ENCODE data around the gene DNAJA3. TPM values are rescaled to one million over a fixed set of nuclear protein-coding genes. Genes with fewer than 3 reads are reported as not detected.

The DNAJA3 gene
- total RNA-seq, 3 donors from 2014 or later (not counting 1 experiment from before 2014, with no cell fraction given), result 22.1 to 34.2 (median 27.2) TPM

DNA sequence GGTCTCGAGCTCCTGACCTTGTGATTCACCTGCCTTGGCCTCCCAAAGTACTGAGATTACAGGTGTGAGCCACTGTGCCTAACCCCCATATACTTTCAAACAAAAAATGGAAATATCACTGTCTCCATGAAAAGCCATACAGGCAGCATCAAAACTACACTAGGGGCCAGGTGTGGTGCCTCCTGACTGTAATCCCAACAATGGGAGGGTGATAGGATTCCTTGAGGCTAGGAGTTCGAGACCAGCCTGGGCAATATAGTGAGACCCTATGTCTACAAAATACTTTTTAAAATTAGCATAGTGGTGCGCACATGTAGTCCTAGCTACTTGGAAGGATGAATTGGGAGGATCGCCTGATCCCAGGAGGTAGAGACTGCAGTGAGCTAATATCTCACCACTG lies 66.2 kb downstream of the DNAJA3 start:
- WGBS (ENCODE audit: insufficient coverage), result 91% methylated on average over 2 of the region's 4 CpGs
- DNase-seq, result no peak
- peaks cover 62 to 63% of the 10 kb centered on the region in 2 donors for H3K4me1 Mint-ChIP-seq

DNA sequence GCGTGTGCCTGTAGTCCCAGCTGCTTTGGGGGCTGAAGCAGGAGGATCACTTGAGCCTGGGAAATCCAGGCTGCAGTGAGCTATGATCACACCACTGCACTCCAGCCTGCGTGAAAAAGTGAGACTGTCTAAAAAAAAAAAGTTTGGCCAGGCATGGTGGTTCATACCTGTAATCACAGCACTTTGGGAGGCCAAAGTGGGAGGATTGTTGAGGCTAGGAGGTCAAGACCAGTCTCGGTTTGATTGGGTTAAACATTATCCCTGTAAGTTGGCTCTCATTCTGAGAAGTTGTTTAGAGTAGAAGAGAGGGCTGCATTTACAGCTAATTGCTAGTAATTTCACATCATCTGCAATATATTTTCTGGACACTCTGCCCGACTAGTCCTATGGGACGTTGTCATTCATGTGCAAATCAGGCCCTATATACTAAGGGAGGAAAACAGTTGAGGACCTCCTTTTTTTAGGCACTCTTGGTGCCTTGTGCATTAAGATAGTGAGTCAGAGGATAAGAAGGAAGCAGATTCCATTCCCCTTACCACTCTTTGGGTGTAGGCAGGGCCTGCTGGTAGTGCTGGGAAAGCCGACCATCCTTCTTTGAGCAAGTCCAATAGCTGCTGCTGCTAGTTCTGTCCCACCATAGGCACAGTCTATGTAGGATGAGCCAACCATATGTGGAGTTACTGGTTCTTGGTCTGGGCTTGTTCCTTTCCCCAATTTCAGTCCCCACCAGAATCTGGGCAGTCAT lies 69.2 kb downstream of the DNAJA3 start:
- H3K4me3 Mint-ChIP-seq, result peak overlapping the region; percentile 42
- H3K4me1 ChIP-seq (ENCODE audit: control insufficient read depth, insufficient read depth, low read length), result peaks cover 13% of the 10 kb centered on the region
- 94% methylated on average over 6 of the region's 6 CpGs for WGBS (ENCODE audit: insufficient coverage)

More for the DNA sequence above, 66.2 kb downstream of the DNAJA3 start:
- H3K4me3 ChIP-seq (ENCODE audit: low read length), result no peak overlapping the region
- H3K27me3 Mint-ChIP-seq (ENCODE audit: low read depth in 2 of 2), result no peaks in the 10 kb centered on the region
- TF ChIP-seq, protein P1, sequence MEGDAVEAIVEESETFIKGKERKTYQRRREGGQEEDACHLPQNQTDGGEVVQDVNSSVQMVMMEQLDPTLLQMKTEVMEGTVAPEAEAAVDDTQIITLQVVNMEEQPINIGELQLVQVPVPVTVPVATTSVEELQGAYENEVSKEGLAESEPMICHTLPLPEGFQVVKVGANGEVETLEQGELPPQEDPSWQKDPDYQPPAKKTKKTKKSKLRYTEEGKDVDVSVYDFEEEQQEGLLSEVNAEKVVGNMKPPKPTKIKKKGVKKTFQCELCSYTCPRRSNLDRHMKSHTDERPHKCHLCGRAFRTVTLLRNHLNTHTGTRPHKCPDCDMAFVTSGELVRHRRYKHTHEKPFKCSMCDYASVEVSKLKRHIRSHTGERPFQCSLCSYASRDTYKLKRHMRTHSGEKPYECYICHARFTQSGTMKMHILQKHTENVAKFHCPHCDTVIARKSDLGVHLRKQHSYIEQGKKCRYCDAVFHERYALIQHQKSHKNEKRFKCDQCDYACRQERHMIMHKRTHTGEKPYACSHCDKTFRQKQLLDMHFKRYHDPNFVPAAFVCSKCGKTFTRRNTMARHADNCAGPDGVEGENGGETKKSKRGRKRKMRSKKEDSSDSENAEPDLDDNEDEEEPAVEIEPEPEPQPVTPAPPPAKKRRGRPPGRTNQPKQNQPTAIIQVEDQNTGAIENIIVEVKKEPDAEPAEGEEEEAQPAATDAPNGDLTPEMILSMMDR (IDR thresholded peaks at IDR 0.05), result no peak
- H3K4me3 Mint-ChIP-seq, result no peak overlapping the region
- no peak overlapping the region for H3K27ac ChIP-seq (ENCODE audit: low read length)
- H3K36me3 Mint-ChIP-seq, result no peaks in the 10 kb centered on the region
- ATAC-seq, result no peak
- no peaks in the 10 kb centered on the region for H3K27me3 ChIP-seq (ENCODE audit: control insufficient read depth, insufficient read depth, low read length)
- no peaks in the 10 kb centered on the region for H3K9me3 Mint-ChIP-seq
- no peaks in the 10 kb centered on the region for H3K9me3 ChIP-seq (ENCODE audit: control insufficient read depth, insufficient read depth, low read length)
- H3K36me3 ChIP-seq (ENCODE audit: control insufficient read depth, insufficient read depth, low read length), result peaks cover 23% of the 10 kb centered on the region
- intact Hi-C loops (cut with micrococcal nuclease), result no loop called here
- H3K27ac Mint-ChIP-seq, result peak overlapping the region; percentile 38 to 92
- H3K4me1 ChIP-seq (ENCODE audit: control insufficient read depth, insufficient read depth, low read length), result peaks cover 37% of the 10 kb centered on the region

DNA sequence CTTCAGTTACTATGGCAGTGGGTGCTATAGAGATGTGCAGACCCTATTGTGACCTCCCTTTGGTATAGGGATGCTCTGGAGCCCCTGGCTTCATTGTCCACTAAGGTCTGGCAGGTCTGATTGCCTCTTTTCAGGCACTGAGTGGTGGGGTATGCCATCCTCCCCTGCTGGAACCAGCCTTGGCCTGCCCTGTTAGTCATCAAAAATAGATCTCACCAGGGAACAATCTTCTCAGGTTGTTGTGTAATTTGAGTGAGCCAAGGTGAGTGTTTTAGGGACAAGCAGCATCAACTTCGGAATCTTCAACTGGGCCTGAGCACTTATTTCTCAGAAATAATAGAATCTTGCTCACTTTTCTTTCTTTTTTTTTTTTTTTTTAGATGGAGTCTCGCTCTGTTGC lies 70.1 kb downstream of the DNAJA3 start:
- Histone ChIP-seq H3K27ac (ENCODE audit: low read length) (no peak overlapping the region), H3K4me1 (ENCODE audit: control insufficient read depth, insufficient read depth, low read length) (peaks cover 10% of the 10 kb centered on the region), H3K27me3 (ENCODE audit: control insufficient read depth, insufficient read depth, low read length) (no peaks in the 10 kb centered on the region), H3K9me3 (ENCODE audit: control insufficient read depth, insufficient read depth, low read length) (no peaks in the 10 kb centered on the region), H3K36me3 (ENCODE audit: control insufficient read depth, insufficient read depth, low read length) (peaks cover 17% of the 10 kb centered on the region), H3K4me3 (ENCODE audit: low read length) (no peak overlapping the region)
- H3K4me3 Mint-ChIP-seq, result no peak overlapping the region
- TF ChIP-seq, protein P1 (IDR thresholded peaks at IDR 0.05), result no peak
- H3K9me3 Mint-ChIP-seq, result no peaks in the 10 kb centered on the region
- H3K4me1 Mint-ChIP-seq, result peaks cover 57 to 63% of the 10 kb centered on the region in 2 donors
- no peaks in the 10 kb centered on the region for H3K36me3 Mint-ChIP-seq
- 100% methylated on average over 2 of the region's 2 CpGs for WGBS (ENCODE audit: insufficient coverage)
- intact Hi-C loops (cut with micrococcal nuclease), result no loop called here
- DNase-seq (no peak), ATAC-seq (no peak)
- peak overlapping the region; percentile 78 to 88 for H3K27ac Mint-ChIP-seq
- H3K27me3 Mint-ChIP-seq (ENCODE audit: low read depth in 2 of 2), result no peaks in the 10 kb centered on the region

More for the DNA sequence above, 69.2 kb downstream of the DNAJA3 start:
- ATAC-seq (no peak), DNase-seq (no peak)
- Mint-ChIP-seq H3K9me3 (no peaks in the 10 kb centered on the region), H3K4me1 (peaks cover 57 to 64% of the 10 kb centered on the region in 2 donors), H3K27ac (peak overlapping the region; percentile 78 to 88), H3K36me3 (no peaks in the 10 kb centered on the region), H3K27me3 (ENCODE audit: low read depth in 2 of 2) (no peaks in the 10 kb centered on the region)
- TF ChIP-seq, protein P1 (IDR thresholded peaks at IDR 0.05), result no peak
- Histone ChIP-seq H3K27me3 (ENCODE audit: control insufficient read depth, insufficient read depth, low read length) (no peaks in the 10 kb centered on the region), H3K9me3 (ENCODE audit: control insufficient read depth, insufficient read depth, low read length) (no peaks in the 10 kb centered on the region), H3K27ac (ENCODE audit: low read length) (no peak overlapping the region), H3K36me3 (ENCODE audit: control insufficient read depth, insufficient read depth, low read length) (peaks cover 25% of the 10 kb centered on the region), H3K4me3 (ENCODE audit: low read length) (no peak overlapping the region)
- intact Hi-C loops (cut with micrococcal nuclease), result no loop called here
